Fibroblast of villous mesenchyme (primary cell): ENCODE measurements around the gene RPRD1A. TPM values are rescaled to one million over a fixed set of nuclear protein-coding genes. Genes with fewer than 3 reads are reported as not detected.
"Not testable (repeated sequence)": the region's sequence is repeated elsewhere in the genome, so short reads cannot be mapped to it uniquely, and the experiment has no call there.

Experiments used
- DNase-seq: peaks from one replicate; pipeline ENCODE4 v3.0.0-alpha.2; 2010; ENCODE audit warnings: low read depth
- H3K4me3 ChIP-seq: 2 replicates; pipeline ENCODE4 v1.5.1; 2011; ENCODE audit warnings: low read depth, mild to moderate bottlenecking, low read length
- CTCF ChIP-seq: IDR thresholded peaks from 2 replicates; pipeline ENCODE4 v1.5.1; 2012; ENCODE audit warnings: low read depth, mild to moderate bottlenecking, low read length; ENCODE audit not compliant: insufficient read depth
- total RNA-seq: library from RNA; depleted of rRNA; stranded (reverse); fragments of >200 nt; gene quantifications from 2 replicates; pipeline ENCODE4 v1.2.3, GENCODE V29; 2012

The RPRD1A gene
- total RNA-seq, 1 donor, result 70.4 TPM

GRCh38 chr18:36078751-36079529 is 11.6 kb upstream of the RPRD1A start:
- peak; percentile 87 for DNase-seq
- no peak overlapping the region for H3K4me3 ChIP-seq
- TF ChIP-seq CTCF, result no peak

- not testable (repeated sequence) for DNase-seq, H3K4me3 ChIP-seq
These were observed 10.4 kb upstream of the RPRD1A start for GRCh38 chr18:36077764-36078163.

- DNase-seq, result peak; percentile 98
- no peak overlapping the region for H3K4me3 ChIP-seq
- no peak for TF ChIP-seq CTCF
These were observed 8.7 kb upstream of the RPRD1A start for GRCh38 chr18:36075862-36076587.

- DNase-seq, result no peak
- no peak for TF ChIP-seq CTCF
- H3K4me3 ChIP-seq, result no peak overlapping the region
These were observed 7.1 kb upstream of the RPRD1A start for GRCh38 chr18:36074435-36074834.

GRCh38 chr18:36073676-36074075 is 6.3 kb upstream of the RPRD1A start:
- H3K4me3 ChIP-seq, result no peak overlapping the region
- TF ChIP-seq CTCF, result no peak
- DNase-seq, result peak; percentile 57

- DNase-seq, H3K4me3 ChIP-seq: not testable (repeated sequence)
These were observed 5.0 kb upstream of the RPRD1A start for GRCh38 chr18:36072406-36072805.

GRCh38 chr18:36066686-36067054 is 689 bp downstream of the RPRD1A start:
- H3K4me3 ChIP-seq, result peak overlapping the region; percentile 98
- DNase-seq, result peak; percentile 28
- no peak for TF ChIP-seq CTCF

- DNase-seq, result peak; percentile 78
- H3K4me3 ChIP-seq, result peak overlapping the region; percentile 98
- TF ChIP-seq CTCF, result no peak
These were observed 1.4 kb downstream of the RPRD1A start for GRCh38 chr18:36066001-36066400.

- not testable (repeated sequence) for H3K4me3 ChIP-seq, DNase-seq
These were observed 2.6 kb downstream of the RPRD1A start for GRCh38 chr18:36064809-36065079.
